ENCODE measurements around the gene RUFY1.
"Not testable (repeated sequence)": the region's sequence is repeated elsewhere in the genome, so short reads cannot be mapped to it uniquely, and the experiment has no call there.

- TF ChIP-seq, protein P1, sequence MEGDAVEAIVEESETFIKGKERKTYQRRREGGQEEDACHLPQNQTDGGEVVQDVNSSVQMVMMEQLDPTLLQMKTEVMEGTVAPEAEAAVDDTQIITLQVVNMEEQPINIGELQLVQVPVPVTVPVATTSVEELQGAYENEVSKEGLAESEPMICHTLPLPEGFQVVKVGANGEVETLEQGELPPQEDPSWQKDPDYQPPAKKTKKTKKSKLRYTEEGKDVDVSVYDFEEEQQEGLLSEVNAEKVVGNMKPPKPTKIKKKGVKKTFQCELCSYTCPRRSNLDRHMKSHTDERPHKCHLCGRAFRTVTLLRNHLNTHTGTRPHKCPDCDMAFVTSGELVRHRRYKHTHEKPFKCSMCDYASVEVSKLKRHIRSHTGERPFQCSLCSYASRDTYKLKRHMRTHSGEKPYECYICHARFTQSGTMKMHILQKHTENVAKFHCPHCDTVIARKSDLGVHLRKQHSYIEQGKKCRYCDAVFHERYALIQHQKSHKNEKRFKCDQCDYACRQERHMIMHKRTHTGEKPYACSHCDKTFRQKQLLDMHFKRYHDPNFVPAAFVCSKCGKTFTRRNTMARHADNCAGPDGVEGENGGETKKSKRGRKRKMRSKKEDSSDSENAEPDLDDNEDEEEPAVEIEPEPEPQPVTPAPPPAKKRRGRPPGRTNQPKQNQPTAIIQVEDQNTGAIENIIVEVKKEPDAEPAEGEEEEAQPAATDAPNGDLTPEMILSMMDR (IDR thresholded peaks at IDR 0.05) = not testable (repeated sequence)
- not testable (repeated sequence) for TF ChIP-seq POLR2A (IDR thresholded peaks at IDR 0.05)
Measured at GRCh38 chr5:179657302-179658178, 107.2 kb downstream of the RUFY1 start.
